Endothelial cell of umbilical vein (primary cell): ENCODE data around the gene RAB12. TPM values are rescaled to one million over a fixed set of nuclear protein-coding genes. Genes with fewer than 3 reads are reported as not detected.

Source experiments
- BruUV-seq: library from RNA; stranded (reverse); fragments of 400-500 nt; replicated peaks from 2 replicates; lab custom pipeline; 2021; lab: Mats Ljungman, UMichigan
- CTCF ChIA-PET: fragments of 300-600, 350-600 bp; sonication (Branson Sonifier 250); formaldehyde crosslinking; loops from one replicate; lab custom pipeline; 2021; ENCODE audit warnings: antibody characterized with exemption, inconsistent platforms; lab: Charles Lee
- POLR2A ChIA-PET: fragments of 300-600, 350-600 bp; sonication (Branson Sonifier 250); formaldehyde crosslinking; loops from one replicate; lab custom pipeline; 2021; ENCODE audit warnings: antibody characterized with exemption, inconsistent platforms; lab: Charles Lee
- DNase-seq: peaks from one replicate; pipeline ENCODE4 v3.0.0-alpha.2; 2011; ENCODE audit warnings: low read depth, low spot score
- FAIRE-seq: peaks from 2 replicates; lab custom pipeline; 2011; peaks lifted over from hg19 to GRCh38; lab: Jason Lieb, UNC
- H2AFZ ChIP-seq: 2 replicates; pipeline ENCODE4 v1.6.0; 2012; ENCODE audit warnings: low read depth, low read length, control low read depth, inconsistent platforms
- H3K27ac ChIP-seq: 2 replicates; pipeline ENCODE4 v1.5.1; 2011; ENCODE audit warnings: low read depth, mild to moderate bottlenecking, control low read depth, low read length, moderate library complexity; ENCODE audit not compliant: insufficient read depth
- H3K27me3 ChIP-seq, 2 experiments: 2 replicates each; pipeline versions ENCODE4 v1.6.0 to v1.6.1; 2011; ENCODE audit warnings: low read length in 2 of 2, mixed read lengths in 1 of 2; ENCODE audit not compliant: control insufficient read depth in 2 of 2, insufficient read depth in 2 of 2
- H3K36me3 ChIP-seq, 2 experiments: 2 replicates in 1 of 2; 3 replicates in 1 of 2; pipeline ENCODE4 v1.5.1; 2011; ENCODE audit warnings: low read length in 2 of 2, mild to moderate bottlenecking in 1 of 2, moderate library complexity in 1 of 2; ENCODE audit not compliant: control insufficient read depth in 2 of 2, insufficient read depth in 2 of 2; ENCODE audit errors: extremely low read depth in 1 of 2
- H3K4me1 ChIP-seq: 3 replicates; pipeline ENCODE4 v1.5.1; 2011; ENCODE audit warnings: mild to moderate bottlenecking, low read length; ENCODE audit not compliant: control insufficient read depth, insufficient read depth; ENCODE audit errors: extremely low read depth
- H3K4me2 ChIP-seq: 2 replicates; pipeline ENCODE4 v1.6.1; 2011; ENCODE audit warnings: low read length, control low read depth, mixed read lengths; ENCODE audit not compliant: insufficient read depth
- H3K4me3 ChIP-seq, 3 experiments: fragments of 200-600 bp in 1 of 3; sonication (generic), shearing (Covaris generic) in 1 of 3; replicated peaks in 1 of 3; 2 replicates each; pipeline ENCODE4 v1.5.1; 2011 to 2016; ENCODE audit warnings: control low read depth in 3 of 3, low read length in 3 of 3, mild to moderate bottlenecking in 2 of 3, inconsistent platforms in 1 of 3, low read depth in 1 of 3, moderate library complexity in 1 of 3; ENCODE audit not compliant: insufficient read depth in 1 of 3
- H3K79me2 ChIP-seq: 2 replicates; pipeline ENCODE4 v1.6.0; 2012; ENCODE audit warnings: low read length, inconsistent platforms; ENCODE audit not compliant: control insufficient read depth, insufficient read depth
- H3K9ac ChIP-seq: replicated peaks from 2 replicates; pipeline ENCODE3; 2011; ENCODE audit warnings: low read length, control low read depth; ENCODE audit not compliant: insufficient read depth; ENCODE audit errors: extremely low read depth
- H3K9me1 ChIP-seq: replicated peaks from 3 replicates; pipeline ENCODE4 v1.6.0; 2011; ENCODE audit warnings: mild to moderate bottlenecking, low read length; ENCODE audit not compliant: control insufficient read depth, insufficient read depth; ENCODE audit errors: extremely low read depth
- H3K9me3 ChIP-seq: replicated peaks from 2 replicates; pipeline ENCODE4 v1.5.1; 2012; ENCODE audit warnings: low read length, inconsistent platforms; ENCODE audit not compliant: control insufficient read depth, insufficient read depth
- H4K20me1 ChIP-seq: replicated peaks from 2 replicates; pipeline ENCODE3; 2011; ENCODE audit warnings: mild to moderate bottlenecking, low read length; ENCODE audit not compliant: control insufficient read depth, insufficient read depth; ENCODE audit errors: extremely low read depth
- EZH2 ChIP-seq: IDR thresholded peaks from 2 replicates; pipeline ENCODE4 v1.6.1; 2012; ENCODE audit warnings: borderline replicate concordance, low read depth, mild to moderate bottlenecking, moderate library complexity, low read length, inconsistent platforms; ENCODE audit not compliant: severe bottlenecking
- FOS ChIP-seq: IDR thresholded peaks from 2 replicates; pipeline ENCODE4 v1.6.1; 2011; ENCODE audit warnings: mild to moderate bottlenecking, low read length, moderate library complexity, borderline replicate concordance; ENCODE audit not compliant: insufficient read depth
- GATA2 ChIP-seq: IDR thresholded peaks from 2 replicates; pipeline ENCODE4 v1.7.0; 2011; ENCODE audit warnings: low read depth, mild to moderate bottlenecking, moderate library complexity, mixed read lengths, low read length; ENCODE audit not compliant: insufficient read length, insufficient read depth
- JUN ChIP-seq: IDR thresholded peaks from 2 replicates; pipeline ENCODE4 v1.6.1; 2011; ENCODE audit warnings: borderline replicate concordance, low read depth; ENCODE audit not compliant: insufficient read length, insufficient read depth
- MYC ChIP-seq: IDR thresholded peaks from one replicate; pipeline ENCODE4 v1.6.1; 2011; ENCODE audit warnings: mild to moderate bottlenecking, low read depth, low read length
- POLR2A ChIP-seq: IDR thresholded peaks from 2 replicates; pipeline ENCODE4 v1.6.1; 2012; ENCODE audit warnings: low read depth, mild to moderate bottlenecking, control low read depth, low read length
- POLR2AphosphoS5 ChIP-seq: IDR thresholded peaks from 2 replicates; pipeline ENCODE4 v1.6.1; 2012; ENCODE audit warnings: low read depth, mild to moderate bottlenecking, control low read depth, low read length, moderate library complexity; ENCODE audit not compliant: insufficient read depth
- dilution Hi-C: fragments of 300-500 bp; cut with MboI; formaldehyde crosslinking; loops from one replicate; pipeline ENCODE4 v1.15.0; 2019; ENCODE audit warnings: low sequenced_read_pairs; ENCODE audit not compliant: extremely low pct_ligation_motif_present
- intact Hi-C: fragments of 100-400 bp; cut with micrococcal nuclease; formaldehyde crosslinking; loops from one replicate; pipeline ENCODE4 v1.10.0; 2022
- polyA plus RNA-seq, 4 experiments: library from polyadenylated mRNA; depleted of rRNA in 3 of 4; stranded (reverse) in 3 of 4; unstranded in 1 of 4; fragments of >200 nt; gene quantifications; 2 replicates each; pipeline versions ENCODE4 v1.2.1 to v1.2.3, GENCODE V29; 2011 to 2012; ENCODE audit warnings: missing spikeins in 1 of 4
- total RNA-seq: library from RNA; stranded (reverse); gene quantifications from 2 replicates; pipeline ENCODE4 v1.2.3, GENCODE V29; 2021
- TF ChIP-seq, protein P1 (sequence below), 2 donors: IDR thresholded peaks; 1 replicate in 1 of 2; 2 replicates in 1 of 2; pipeline ENCODE4 v1.5.1; 2011; ENCODE audit warnings: low read length in 2 of 2, mild to moderate bottlenecking in 2 of 2, moderate library complexity in 2 of 2, control low read depth in 1 of 2, inconsistent platforms in 1 of 2, low read depth in 1 of 2; ENCODE audit not compliant: insufficient read depth in 1 of 2; ENCODE audit errors: extremely low read depth in 1 of 2
- TF ChIP-seq, protein P2 (sequence below): IDR thresholded peaks from 2 replicates; pipeline ENCODE4 v1.6.1; 2011; ENCODE audit not compliant: insufficient read depth, insufficient read length

RAB12 gene
- total and polyA plus RNA-seq, 2 donors (not counting 3 experiments of a cell fraction or from before 2014, with no cell fraction given) = 11.5 to 42.0 TPM

DNA sequence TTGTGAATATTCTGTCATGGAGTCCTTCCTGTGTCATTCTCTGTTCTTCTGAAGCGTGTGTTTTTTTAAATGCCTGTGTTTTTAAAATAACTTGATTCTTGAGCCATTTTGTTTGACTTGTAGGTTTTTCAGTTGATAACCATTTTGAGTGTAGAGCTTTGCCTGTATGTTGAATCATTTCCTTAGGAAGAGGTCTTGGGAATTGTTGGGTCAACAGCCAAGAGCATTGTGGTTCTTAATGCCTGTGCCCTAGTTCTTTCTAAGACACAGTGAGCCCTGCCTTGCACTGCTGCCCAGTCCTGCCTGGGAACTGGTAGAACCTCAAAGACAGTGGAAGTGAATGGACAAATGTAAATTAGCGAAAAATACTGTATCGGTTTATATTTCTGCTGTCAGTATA is 25.9 kb downstream of the RAB12 start:
- peak overlapping the region; percentile 50 for H3K27ac ChIP-seq
- TF ChIP-seq JUN = no peak
- no peak for TF ChIP-seq MYC
- TF ChIP-seq POLR2AphosphoS5 = no peak
- TF ChIP-seq, protein P1, sequence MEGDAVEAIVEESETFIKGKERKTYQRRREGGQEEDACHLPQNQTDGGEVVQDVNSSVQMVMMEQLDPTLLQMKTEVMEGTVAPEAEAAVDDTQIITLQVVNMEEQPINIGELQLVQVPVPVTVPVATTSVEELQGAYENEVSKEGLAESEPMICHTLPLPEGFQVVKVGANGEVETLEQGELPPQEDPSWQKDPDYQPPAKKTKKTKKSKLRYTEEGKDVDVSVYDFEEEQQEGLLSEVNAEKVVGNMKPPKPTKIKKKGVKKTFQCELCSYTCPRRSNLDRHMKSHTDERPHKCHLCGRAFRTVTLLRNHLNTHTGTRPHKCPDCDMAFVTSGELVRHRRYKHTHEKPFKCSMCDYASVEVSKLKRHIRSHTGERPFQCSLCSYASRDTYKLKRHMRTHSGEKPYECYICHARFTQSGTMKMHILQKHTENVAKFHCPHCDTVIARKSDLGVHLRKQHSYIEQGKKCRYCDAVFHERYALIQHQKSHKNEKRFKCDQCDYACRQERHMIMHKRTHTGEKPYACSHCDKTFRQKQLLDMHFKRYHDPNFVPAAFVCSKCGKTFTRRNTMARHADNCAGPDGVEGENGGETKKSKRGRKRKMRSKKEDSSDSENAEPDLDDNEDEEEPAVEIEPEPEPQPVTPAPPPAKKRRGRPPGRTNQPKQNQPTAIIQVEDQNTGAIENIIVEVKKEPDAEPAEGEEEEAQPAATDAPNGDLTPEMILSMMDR (IDR thresholded peaks at IDR 0.05; ENCODE audit: extremely low read depth in 1 of 2, insufficient read depth in 1 of 2, low read depth in 1 of 2, low read length in 2 of 2) = no peak
- peak; percentile 55 for TF ChIP-seq FOS
- no peak for TF ChIP-seq POLR2A
- TF ChIP-seq GATA2 = no peak
- TF ChIP-seq, protein P2, sequence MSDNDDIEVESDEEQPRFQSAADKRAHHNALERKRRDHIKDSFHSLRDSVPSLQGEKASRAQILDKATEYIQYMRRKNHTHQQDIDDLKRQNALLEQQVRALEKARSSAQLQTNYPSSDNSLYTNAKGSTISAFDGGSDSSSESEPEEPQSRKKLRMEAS = no peak
- no peak for TF ChIP-seq EZH2
- H3K27me3 ChIP-seq = no peaks in the 10 kb centered on the region
- peaks cover 17% of the 10 kb centered on the region for H3K79me2 ChIP-seq
- intact Hi-C loops = loop anchor here (2.0 kb wide), 1 partner anchor 24 kb away; no protein-coding TSS in a partner anchor
- FAIRE-seq (peak; percentile 91), DNase-seq (peak; percentile 81)
- no peak overlapping the region for H3K9ac ChIP-seq
- POLR2A ChIA-PET = no interaction called here
- H4K20me1 ChIP-seq = no peaks in the 10 kb centered on the region
- peaks cover 16 to 22% of the 10 kb centered on the region in 2 experiments for H3K36me3 ChIP-seq
- BruUV-seq = no TSS peak
- dilution Hi-C loops = loop anchor here (25.0 kb wide), 1 partner anchor 352 kb away; no protein-coding TSS in a partner anchor
- no peaks in the 10 kb centered on the region for H3K9me3 ChIP-seq
- no peak overlapping the region for H3K4me3 ChIP-seq
- H3K4me1 ChIP-seq = peaks cover 17% of the 10 kb centered on the region
- no peaks in the 10 kb centered on the region for H3K9me1 ChIP-seq
- peak overlapping the region; percentile 41 for H3K4me2 ChIP-seq
- CTCF ChIA-PET = interaction anchor here (1.3 kb wide), 2 partner anchors 26 to 62 kb away, joined by 4 to 5 read pairs; partner anchors contain the start of gene RAB12
- H2AFZ ChIP-seq = no peak overlapping the region
